Activated CD4-positive, alpha-beta memory T cell treated with anti-CD3 and anti-CD28 coated beads for 36 hours (primary cell): ENCODE data around the gene RING1. TPM values are rescaled to one million over a fixed set of nuclear protein-coding genes. Genes with fewer than 3 reads are reported as not detected.

ENCODE experiments used
- CTCF ChIA-PET: fragments of 350-600 bp; sonication (Branson Sonifier 250); formaldehyde crosslinking; loops from one replicate; lab custom pipeline; 2021; ENCODE audit warnings: antibody characterized with exemption, inconsistent platforms; lab: Charles Lee
- POLR2A ChIA-PET: fragments of 350-600 bp; sonication (Branson Sonifier 250); formaldehyde crosslinking; loops from one replicate; lab custom pipeline; 2021; ENCODE audit warnings: antibody characterized with exemption; lab: Charles Lee
- DNase-seq: peaks from one replicate; pipeline ENCODE4 v3.0.0-alpha.2; 2020
- H3K27ac Mint-ChIP-seq: one replicate; pipeline ENCODE4 v1.8.0; 2021; ENCODE audit warnings: mixed read lengths
- H3K27me3 Mint-ChIP-seq: one replicate; pipeline ENCODE4 v1.8.0; 2021; ENCODE audit warnings: mixed read lengths
- H3K36me3 Mint-ChIP-seq: one replicate; pipeline ENCODE4 v1.8.0; 2021; ENCODE audit warnings: mixed read lengths
- H3K4me1 Mint-ChIP-seq: one replicate; pipeline ENCODE4 v1.8.0; 2021; ENCODE audit warnings: low read depth, mixed read lengths
- H3K4me3 Mint-ChIP-seq: one replicate; pipeline ENCODE4 v1.8.0; 2021; ENCODE audit warnings: mild to moderate bottlenecking, mixed read lengths
- H3K9me3 Mint-ChIP-seq: one replicate; pipeline ENCODE4 v1.8.0; 2021; ENCODE audit warnings: mixed read lengths
- intact Hi-C: fragments of 100-400 bp; cut with micrococcal nuclease; formaldehyde crosslinking; loops from one replicate; pipeline ENCODE4 v1.15.1; 2023
- total RNA-seq, 2 experiments: library from RNA; stranded (reverse); gene quantifications; one replicate each; pipeline ENCODE4 v1.2.3, GENCODE V29; 2021

Gene RING1
- total RNA-seq, 2 experiments from 2014 or later = 25.4 to 28.4 TPM

DNA sequence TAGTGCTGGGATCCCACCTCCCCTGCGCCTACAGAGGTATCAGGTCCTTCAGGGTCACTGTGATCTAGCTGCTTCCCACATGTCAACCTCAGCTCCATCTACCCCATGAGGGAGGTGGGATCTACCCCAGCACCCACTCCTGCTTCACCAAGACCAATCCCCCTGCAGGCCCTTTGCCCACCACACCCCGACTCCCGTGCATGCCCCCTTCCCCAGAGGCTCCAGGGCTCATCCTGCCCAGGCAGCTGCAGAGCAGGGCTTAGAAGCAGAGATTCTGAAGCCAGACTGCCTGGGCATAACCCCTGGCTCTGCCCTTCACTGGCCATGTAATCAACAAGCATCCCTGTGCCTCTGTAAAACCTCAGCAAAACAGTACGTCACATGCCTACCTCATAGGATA, 33.5 kb upstream of the RING1 start:
- CTCF ChIA-PET = interaction anchor here (1.1 to 4.0 kb wide), 3 partner anchors 13 to 74 kb away, joined by 4 to 18 read pairs (median 9); no protein-coding TSS in a partner anchor
- H3K4me1 Mint-ChIP-seq = no peaks in the 10 kb centered on the region
- DNase-seq = no peak
- H3K36me3 Mint-ChIP-seq = no peaks in the 10 kb centered on the region
- no peak overlapping the region for H3K27ac Mint-ChIP-seq
- POLR2A ChIA-PET = no interaction called here
- H3K27me3 Mint-ChIP-seq = peaks cover 7% of the 10 kb centered on the region
- no peak overlapping the region for H3K4me3 Mint-ChIP-seq
- intact Hi-C loops = no loop called here
- no peaks in the 10 kb centered on the region for H3K9me3 Mint-ChIP-seq

DNA sequence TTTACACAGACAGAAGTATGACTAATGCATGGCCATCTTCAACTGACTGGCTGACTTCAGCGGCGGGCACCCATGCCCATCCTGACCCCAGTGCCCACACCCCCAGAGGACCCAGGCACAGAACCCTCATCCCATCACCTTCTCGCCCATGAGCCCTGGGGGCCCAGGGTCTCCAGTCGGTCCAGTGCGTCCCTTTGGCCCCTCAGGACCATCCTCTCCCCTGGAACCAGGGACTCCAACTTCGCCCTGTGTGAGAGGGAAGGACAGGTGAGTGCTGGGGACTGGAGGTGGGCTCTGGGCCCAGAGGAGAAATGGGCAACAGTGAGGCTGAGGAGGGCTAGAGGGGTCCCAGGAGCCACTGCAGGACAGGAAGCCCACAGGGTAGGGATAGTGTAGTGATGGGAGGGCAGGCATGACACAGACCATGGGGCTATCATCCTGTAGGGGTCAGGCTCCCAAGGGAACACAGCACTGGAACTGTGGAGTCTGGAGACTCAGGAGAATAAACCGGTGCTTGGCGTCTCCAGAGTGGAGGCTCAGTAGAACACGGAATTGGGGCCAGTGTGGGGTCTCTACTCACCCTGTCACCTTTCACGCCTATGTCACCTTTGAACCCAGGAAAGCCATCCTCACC, 32.7 kb upstream of the RING1 start:
- ChIA-PET CTCF (interaction anchor here (3.6 to 4.0 kb wide), 2 partner anchors 14 to 51 kb away, joined by 9 to 18 read pairs; no protein-coding TSS in a partner anchor), POLR2A (no interaction called here)
- no peak overlapping the region for H3K4me3 Mint-ChIP-seq
- intact Hi-C loops = no loop called here
- H3K9me3 Mint-ChIP-seq = no peaks in the 10 kb centered on the region
- H3K27me3 Mint-ChIP-seq = peaks cover 7% of the 10 kb centered on the region
- no peaks in the 10 kb centered on the region for H3K36me3 Mint-ChIP-seq
- H3K27ac Mint-ChIP-seq = no peak overlapping the region
- no peaks in the 10 kb centered on the region for H3K4me1 Mint-ChIP-seq
- DNase-seq = no peak

DNA sequence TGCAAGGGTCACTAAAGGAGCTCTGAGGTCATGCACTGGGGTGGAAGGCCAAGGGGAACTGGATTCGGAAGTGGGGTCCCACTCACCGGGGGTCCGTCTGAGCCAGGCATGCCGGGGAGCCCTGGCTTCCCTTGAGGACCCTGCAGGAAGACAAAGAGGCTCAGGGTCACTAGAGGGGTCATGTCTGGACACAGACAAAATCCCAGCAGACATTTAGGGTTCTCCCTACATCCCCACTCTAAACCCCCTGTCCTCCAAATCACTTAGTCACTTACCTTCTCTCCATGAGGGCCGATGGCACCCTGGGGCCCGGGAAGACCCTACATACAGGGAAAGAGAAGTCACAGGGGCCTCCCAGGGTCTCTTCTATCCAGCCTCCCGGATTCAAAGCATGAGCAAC, 31.4 kb upstream of the RING1 start:
- Mint-ChIP-seq H3K4me3 (no peak overlapping the region), H3K36me3 (no peaks in the 10 kb centered on the region), H3K27ac (no peak overlapping the region), H3K9me3 (no peaks in the 10 kb centered on the region), H3K27me3 (peaks cover 7% of the 10 kb centered on the region), H3K4me1 (no peaks in the 10 kb centered on the region)
- CTCF ChIA-PET = no interaction called here
- intact Hi-C loops = no loop called here
- POLR2A ChIA-PET = no interaction called here
- no peak for DNase-seq

DNA sequence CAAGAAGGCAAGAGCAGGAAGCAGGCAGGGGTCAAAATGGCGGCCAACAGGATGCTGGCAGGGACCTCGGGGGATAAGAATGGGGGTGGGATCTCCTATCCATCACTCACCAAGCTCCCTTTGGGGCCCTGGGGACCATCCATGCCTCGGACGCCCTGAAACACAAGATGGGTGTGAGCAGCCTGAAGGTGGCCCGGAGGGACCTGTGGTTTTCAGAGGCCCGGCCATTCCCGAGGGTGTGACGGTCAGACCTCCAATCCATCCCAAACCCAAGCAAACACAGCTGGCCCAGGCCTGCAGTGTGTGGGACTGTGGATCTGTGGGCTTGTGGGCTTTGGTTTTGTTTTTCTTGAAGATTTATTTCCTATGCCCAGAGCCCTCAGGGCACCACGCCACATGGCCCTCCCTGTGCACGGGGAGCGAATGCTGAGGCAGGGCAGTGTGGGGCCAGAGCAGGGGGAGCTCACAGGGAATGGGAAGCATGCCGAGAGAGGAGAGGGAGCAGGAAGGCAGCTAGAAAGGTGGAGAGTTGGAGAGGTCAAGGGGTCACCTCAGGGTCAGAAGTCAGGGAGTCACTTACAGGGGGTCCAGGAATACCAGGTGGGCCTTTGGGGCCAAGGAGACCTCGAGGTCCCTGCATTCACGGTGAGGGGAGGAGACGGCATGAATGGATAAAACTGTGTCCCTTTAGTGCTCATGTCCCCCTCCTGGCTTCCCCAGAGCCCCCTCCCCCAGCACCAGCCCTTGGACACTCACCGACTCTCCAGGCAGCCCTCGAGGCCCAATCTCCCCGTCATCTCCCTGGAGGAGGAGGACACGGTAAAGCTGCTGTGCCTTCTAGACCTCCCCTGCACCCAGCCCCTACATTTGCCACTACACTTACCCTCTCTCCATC, 30.5 kb upstream of the RING1 start:
- CTCF ChIA-PET = no interaction called here
- intact Hi-C loops = no loop called here

DNA sequence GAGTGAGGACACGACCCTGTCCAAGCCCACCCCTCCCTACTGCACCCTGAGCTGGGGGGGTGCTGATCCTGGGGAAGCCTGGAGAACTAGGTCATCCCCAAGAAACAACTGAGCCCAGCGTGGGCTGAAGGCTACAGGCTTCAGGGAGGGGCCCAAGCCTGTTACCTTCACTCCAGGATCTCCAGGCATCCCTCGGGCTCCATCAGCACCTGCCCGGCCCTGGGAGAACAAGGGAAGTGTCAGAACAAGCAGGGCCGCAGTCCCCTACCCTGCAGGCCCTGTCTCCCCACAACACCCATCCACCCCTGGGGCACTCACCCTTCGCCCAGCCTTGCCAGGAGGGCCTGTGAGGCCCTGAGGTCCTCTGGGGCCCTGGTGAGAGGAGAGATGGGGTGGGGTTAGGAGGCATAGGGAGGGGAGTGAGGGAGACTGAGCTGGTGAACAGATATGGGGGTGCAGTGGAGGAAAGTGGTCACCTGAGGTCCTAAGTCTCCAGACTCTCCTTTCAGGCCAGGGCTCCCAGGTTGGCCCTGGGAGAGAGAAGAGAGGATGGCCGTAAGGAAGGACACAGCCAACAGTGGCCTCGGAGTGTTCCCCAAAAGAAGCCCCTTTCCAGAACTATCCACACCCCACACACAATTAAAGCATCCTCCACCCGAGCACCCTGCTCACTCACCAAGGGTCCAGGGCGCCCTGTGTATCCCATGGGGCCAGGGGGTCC, 29.4 kb upstream of the RING1 start:
- H3K36me3 Mint-ChIP-seq = peaks cover 13% of the 10 kb centered on the region
- CTCF ChIA-PET = interaction anchor here (1.3 kb wide), 1 partner anchor 194 kb away, joined by 3 read pairs; no protein-coding TSS in a partner anchor
- no peak for DNase-seq
- intact Hi-C loops = no loop called here
- no peak overlapping the region for H3K4me3 Mint-ChIP-seq
- peaks cover 14% of the 10 kb centered on the region for H3K4me1 Mint-ChIP-seq
- H3K27ac Mint-ChIP-seq = no peak overlapping the region
- POLR2A ChIA-PET = no interaction called here
- peaks cover 13% of the 10 kb centered on the region for H3K9me3 Mint-ChIP-seq
- peaks cover 2% of the 10 kb centered on the region for H3K27me3 Mint-ChIP-seq

More for the DNA sequence above, 30.5 kb upstream of the RING1 start:
- POLR2A ChIA-PET = no interaction called here
- H3K4me3 Mint-ChIP-seq = no peak overlapping the region
- H3K36me3 Mint-ChIP-seq = peaks cover 2% of the 10 kb centered on the region
- no peak overlapping the region for H3K27ac Mint-ChIP-seq
- peaks cover 2% of the 10 kb centered on the region for H3K9me3 Mint-ChIP-seq
- DNase-seq = no peak
- H3K27me3 Mint-ChIP-seq = peaks cover 5% of the 10 kb centered on the region
- peaks cover 2% of the 10 kb centered on the region for H3K4me1 Mint-ChIP-seq

DNA sequence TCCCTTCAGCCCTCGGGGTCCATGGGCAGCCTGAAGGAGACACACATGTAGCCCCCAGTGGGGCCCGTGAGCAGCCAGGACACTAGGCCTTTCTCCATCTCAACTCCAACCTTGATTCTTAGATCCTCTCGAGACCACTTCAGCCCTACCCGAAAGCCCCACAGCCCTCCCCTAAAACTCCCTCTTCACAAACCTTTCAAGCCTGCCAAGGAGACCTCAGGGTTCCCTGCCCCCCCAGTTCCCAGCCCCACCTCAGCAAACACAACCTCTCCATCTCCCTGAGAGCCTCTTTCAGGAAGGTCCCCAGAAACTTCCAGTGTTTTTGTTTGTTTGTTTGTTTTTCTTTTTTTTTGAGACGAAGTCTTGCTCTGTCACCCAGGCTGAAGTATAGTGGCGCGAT, 27.2 kb upstream of the RING1 start:
- H3K27ac Mint-ChIP-seq = no peak overlapping the region
- H3K9me3 Mint-ChIP-seq = peaks cover 13% of the 10 kb centered on the region
- no peak for DNase-seq
- H3K4me1 Mint-ChIP-seq = peaks cover 18% of the 10 kb centered on the region
- CTCF ChIA-PET = no interaction called here
- peaks cover 13% of the 10 kb centered on the region for H3K36me3 Mint-ChIP-seq
- POLR2A ChIA-PET = no interaction called here
- no peaks in the 10 kb centered on the region for H3K27me3 Mint-ChIP-seq
- no peak overlapping the region for H3K4me3 Mint-ChIP-seq
- intact Hi-C loops = no loop called here

GRCh38 chr6:33183071-33183683, 25.1 kb upstream of the RING1 start:
- intact Hi-C loops = no loop called here
- POLR2A ChIA-PET = interaction anchor here (0.7 to 1.2 kb wide), 2 partner anchors 17 to 22 kb away, joined by 3 read pairs; partner anchors contain the start of genes HSD17B8, RXRB and SLC39A7
- DNase-seq = no peak

GRCh38 chr6:33185190-33185589, 23.1 kb upstream of the RING1 start:
- ChIA-PET CTCF (no interaction called here), POLR2A (no interaction called here)
- peaks cover 13% of the 10 kb centered on the region for H3K36me3 Mint-ChIP-seq
- H3K27me3 Mint-ChIP-seq = peaks cover 4% of the 10 kb centered on the region
- no peak overlapping the region for H3K4me3 Mint-ChIP-seq
- peaks cover 18% of the 10 kb centered on the region for H3K4me1 Mint-ChIP-seq
- peaks cover 13% of the 10 kb centered on the region for H3K9me3 Mint-ChIP-seq
- intact Hi-C loops = no loop called here
- no peak overlapping the region for H3K27ac Mint-ChIP-seq
- DNase-seq = no peak

More at GRCh38 chr6:33183071-33183683, 25.1 kb upstream of the RING1 start:
- CTCF ChIA-PET = interaction anchor here (0.7 to 1.3 kb wide), 4 partner anchors 14 to 529 kb away, joined by 4 to 9 read pairs (median 6); no protein-coding TSS in a partner anchor
- Mint-ChIP-seq H3K27me3 (no peaks in the 10 kb centered on the region), H3K4me1 (peaks cover 18% of the 10 kb centered on the region), H3K9me3 (peaks cover 13% of the 10 kb centered on the region), H3K4me3 (peak overlapping the region; percentile 14), H3K27ac (peak overlapping the region; percentile 90), H3K36me3 (peaks cover 13% of the 10 kb centered on the region)

DNA sequence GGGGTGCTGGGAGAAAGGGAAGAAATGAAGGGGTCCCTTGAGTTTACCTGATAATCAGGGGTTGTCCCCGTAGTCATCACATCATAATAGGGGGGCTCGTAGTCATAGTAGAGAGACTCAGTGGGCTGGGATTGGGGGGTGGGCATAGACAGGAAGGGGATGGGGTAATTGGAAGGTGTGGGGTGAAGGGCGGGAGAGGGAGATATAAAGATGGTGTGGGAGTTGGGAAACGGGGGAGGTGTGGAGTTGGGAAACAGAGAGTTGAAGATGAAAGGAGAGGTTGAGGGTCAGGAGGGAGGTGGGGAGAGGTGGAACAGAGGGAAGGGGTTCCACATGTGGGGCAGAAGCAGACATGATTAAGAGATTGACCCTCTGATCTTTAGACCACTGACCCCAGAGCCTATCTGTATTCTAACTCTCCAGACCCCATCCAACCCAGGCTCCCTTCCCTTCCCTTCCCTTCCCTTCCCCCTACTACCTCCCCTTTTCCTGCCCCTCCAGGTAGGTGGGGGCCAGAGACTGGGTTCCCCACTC, 22.6 kb upstream of the RING1 start:
- Mint-ChIP-seq H3K4me3 (no peak overlapping the region), H3K4me1 (peaks cover 18% of the 10 kb centered on the region), H3K9me3 (peaks cover 13% of the 10 kb centered on the region), H3K27me3 (peaks cover 7% of the 10 kb centered on the region), H3K36me3 (peaks cover 13% of the 10 kb centered on the region), H3K27ac (no peak overlapping the region)
- DNase-seq = no peak
- ChIA-PET CTCF (no interaction called here), POLR2A (no interaction called here)
- intact Hi-C loops = no loop called here

DNA sequence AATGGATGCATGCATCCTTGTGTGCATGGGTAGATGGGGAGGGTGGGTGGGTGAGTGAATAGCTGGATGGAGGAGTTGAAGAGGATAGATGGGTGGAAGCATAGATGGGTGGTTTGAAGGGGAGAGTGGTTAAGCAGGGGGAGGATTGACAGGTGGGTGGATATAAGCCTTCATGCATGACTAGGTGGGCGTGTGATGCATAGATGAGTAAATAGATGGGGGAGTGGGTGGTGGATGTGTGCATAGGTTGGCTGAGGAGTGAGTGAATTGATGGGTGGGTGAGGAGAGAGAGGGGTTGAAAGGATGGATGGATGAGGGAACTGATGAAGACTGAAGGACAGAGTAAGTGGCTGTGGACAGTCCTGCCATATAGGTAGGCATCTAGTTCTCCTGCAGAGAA, 20.5 kb upstream of the RING1 start:
- H3K27me3 Mint-ChIP-seq = peaks cover 20% of the 10 kb centered on the region
- H3K4me1 Mint-ChIP-seq = peaks cover 26% of the 10 kb centered on the region
- H3K4me3 Mint-ChIP-seq = no peak overlapping the region
- H3K9me3 Mint-ChIP-seq = peaks cover 11% of the 10 kb centered on the region
- POLR2A ChIA-PET = no interaction called here
- CTCF ChIA-PET = no interaction called here
- intact Hi-C loops = no loop called here
- H3K27ac Mint-ChIP-seq = no peak overlapping the region
- no peak for DNase-seq
- H3K36me3 Mint-ChIP-seq = peaks cover 11% of the 10 kb centered on the region

GRCh38 chr6:33189164-33189563, 19.1 kb upstream of the RING1 start:
- peaks cover 22% of the 10 kb centered on the region for H3K27me3 Mint-ChIP-seq
- CTCF ChIA-PET = interaction anchor here (0.6 to 1.5 kb wide), 4 partner anchors 9 to 65 kb away, joined by 3 to 5 read pairs (median 4); no protein-coding TSS in a partner anchor
- no peak for DNase-seq
- H3K36me3 Mint-ChIP-seq = peaks cover 4% of the 10 kb centered on the region
- H3K27ac Mint-ChIP-seq = no peak overlapping the region
- intact Hi-C loops = no loop called here
- peaks cover 23% of the 10 kb centered on the region for H3K4me1 Mint-ChIP-seq
- no peaks in the 10 kb centered on the region for H3K9me3 Mint-ChIP-seq
- POLR2A ChIA-PET = no interaction called here
- H3K4me3 Mint-ChIP-seq = no peak overlapping the region
